Suprapubic skin (tissue), 3 donors: ENCODE measurements around the gene TXNIP.

Experiments used
- POLR2AphosphoS5 ChIP-seq, 3 donors: sonication (generic); formaldehyde crosslinking; IDR thresholded peaks; one replicate each; pipeline ENCODE4 v1.6.1; 2017; ENCODE audit warnings: antibody characterized with exemption in 3 of 3
- TF ChIP-seq, protein P1 (sequence below), 2 donors: fragments of 200-600 bp in 1 of 2; fragments of 450-650 bp in 1 of 2; sonication (generic) in 1 of 2; IDR thresholded peaks; one replicate each; pipeline ENCODE4 v1.5.1; 2016 to 2019; ENCODE audit warnings: antibody characterized with exemption in 2 of 2, mild to moderate bottlenecking in 1 of 2, moderate library complexity in 1 of 2

DNA sequence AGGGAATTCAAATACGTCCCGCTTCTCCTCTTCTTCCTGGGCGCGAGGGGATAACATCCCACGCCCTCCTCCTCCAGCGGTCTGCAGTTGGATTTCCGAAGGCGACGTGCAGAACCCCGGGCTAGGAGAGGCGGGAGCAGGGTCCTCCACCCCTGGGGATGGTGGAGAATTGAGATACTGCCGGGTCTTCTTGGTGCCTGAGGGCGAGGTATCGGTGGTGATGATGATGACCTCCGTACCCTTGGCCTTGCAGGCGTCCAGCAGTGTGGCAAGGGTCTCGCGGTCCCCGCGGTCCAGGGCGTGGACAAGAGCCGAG lies 35.3 kb downstream of the TXNIP start:
- TF ChIP-seq, protein P1, sequence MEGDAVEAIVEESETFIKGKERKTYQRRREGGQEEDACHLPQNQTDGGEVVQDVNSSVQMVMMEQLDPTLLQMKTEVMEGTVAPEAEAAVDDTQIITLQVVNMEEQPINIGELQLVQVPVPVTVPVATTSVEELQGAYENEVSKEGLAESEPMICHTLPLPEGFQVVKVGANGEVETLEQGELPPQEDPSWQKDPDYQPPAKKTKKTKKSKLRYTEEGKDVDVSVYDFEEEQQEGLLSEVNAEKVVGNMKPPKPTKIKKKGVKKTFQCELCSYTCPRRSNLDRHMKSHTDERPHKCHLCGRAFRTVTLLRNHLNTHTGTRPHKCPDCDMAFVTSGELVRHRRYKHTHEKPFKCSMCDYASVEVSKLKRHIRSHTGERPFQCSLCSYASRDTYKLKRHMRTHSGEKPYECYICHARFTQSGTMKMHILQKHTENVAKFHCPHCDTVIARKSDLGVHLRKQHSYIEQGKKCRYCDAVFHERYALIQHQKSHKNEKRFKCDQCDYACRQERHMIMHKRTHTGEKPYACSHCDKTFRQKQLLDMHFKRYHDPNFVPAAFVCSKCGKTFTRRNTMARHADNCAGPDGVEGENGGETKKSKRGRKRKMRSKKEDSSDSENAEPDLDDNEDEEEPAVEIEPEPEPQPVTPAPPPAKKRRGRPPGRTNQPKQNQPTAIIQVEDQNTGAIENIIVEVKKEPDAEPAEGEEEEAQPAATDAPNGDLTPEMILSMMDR (IDR thresholded peaks at IDR 0.05): no peak
- no peak for TF ChIP-seq POLR2AphosphoS5 (IDR thresholded peaks at IDR 0.05)
